Endothelial cell (in vitro differentiated cells): Measurements from ENCODE around the gene VSIR. TPM values are rescaled to one million over a fixed set of nuclear protein-coding genes. Genes with fewer than 3 reads are reported as not detected.

Experiments
- DNase-seq: peaks from one replicate; pipeline ENCODE4 v3.0.0; 2021; ENCODE audit warnings: low spot score
- H3K27ac Mint-ChIP-seq: one replicate; pipeline ENCODE4 v1.8.0; 2021; ENCODE audit warnings: mixed read lengths, inconsistent platforms; ENCODE audit not compliant: unreplicated experiment
- H3K27me3 Mint-ChIP-seq: one replicate; pipeline ENCODE4 v1.8.0; 2021; ENCODE audit warnings: mild to moderate bottlenecking, moderate library complexity, mixed read lengths, inconsistent platforms; ENCODE audit not compliant: unreplicated experiment
- H3K36me3 Mint-ChIP-seq: one replicate; pipeline ENCODE4 v1.8.0; 2021; ENCODE audit warnings: mild to moderate bottlenecking, low read depth, mixed read lengths, inconsistent platforms; ENCODE audit not compliant: unreplicated experiment
- H3K4me1 Mint-ChIP-seq: one replicate; pipeline ENCODE4 v1.8.0; 2021; ENCODE audit warnings: mild to moderate bottlenecking, mixed read lengths, inconsistent platforms; ENCODE audit not compliant: unreplicated experiment
- H3K4me3 Mint-ChIP-seq: one replicate; pipeline ENCODE4 v1.8.0; 2021; ENCODE audit warnings: mild to moderate bottlenecking, mixed read lengths, inconsistent platforms; ENCODE audit not compliant: unreplicated experiment
- H3K9me3 Mint-ChIP-seq: one replicate; pipeline ENCODE4 v1.8.0; 2021; ENCODE audit warnings: mixed read lengths, inconsistent platforms; ENCODE audit not compliant: unreplicated experiment
- total RNA-seq: library from RNA; stranded (reverse); fragmentation: NEBNext Ultra II Directional; extraction: Animal tissue kit (Norgen Biotek cat#: 25700); gene quantifications from one replicate; pipeline ENCODE4 v1.2.1, GENCODE V29; 2021; ENCODE audit not compliant: unreplicated experiment
- TF ChIP-seq, protein P1 (sequence below): fragments of 200-600 bp; sonication (generic); IDR thresholded peaks from one replicate; pipeline ENCODE4 v1.5.0; 2021; ENCODE audit warnings: antibody characterized with exemption; ENCODE audit not compliant: unreplicated experiment

VSIR gene
- total RNA-seq, 1 donor from 2014 or later: 86.1 TPM

- peaks cover 8% of the 10 kb centered on the region for H3K4me1 Mint-ChIP-seq
- no peaks in the 10 kb centered on the region for H3K9me3 Mint-ChIP-seq
- TF ChIP-seq, protein P1, sequence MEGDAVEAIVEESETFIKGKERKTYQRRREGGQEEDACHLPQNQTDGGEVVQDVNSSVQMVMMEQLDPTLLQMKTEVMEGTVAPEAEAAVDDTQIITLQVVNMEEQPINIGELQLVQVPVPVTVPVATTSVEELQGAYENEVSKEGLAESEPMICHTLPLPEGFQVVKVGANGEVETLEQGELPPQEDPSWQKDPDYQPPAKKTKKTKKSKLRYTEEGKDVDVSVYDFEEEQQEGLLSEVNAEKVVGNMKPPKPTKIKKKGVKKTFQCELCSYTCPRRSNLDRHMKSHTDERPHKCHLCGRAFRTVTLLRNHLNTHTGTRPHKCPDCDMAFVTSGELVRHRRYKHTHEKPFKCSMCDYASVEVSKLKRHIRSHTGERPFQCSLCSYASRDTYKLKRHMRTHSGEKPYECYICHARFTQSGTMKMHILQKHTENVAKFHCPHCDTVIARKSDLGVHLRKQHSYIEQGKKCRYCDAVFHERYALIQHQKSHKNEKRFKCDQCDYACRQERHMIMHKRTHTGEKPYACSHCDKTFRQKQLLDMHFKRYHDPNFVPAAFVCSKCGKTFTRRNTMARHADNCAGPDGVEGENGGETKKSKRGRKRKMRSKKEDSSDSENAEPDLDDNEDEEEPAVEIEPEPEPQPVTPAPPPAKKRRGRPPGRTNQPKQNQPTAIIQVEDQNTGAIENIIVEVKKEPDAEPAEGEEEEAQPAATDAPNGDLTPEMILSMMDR: no peak
- no peaks in the 10 kb centered on the region for H3K36me3 Mint-ChIP-seq
- H3K27me3 Mint-ChIP-seq: peaks cover 7% of the 10 kb centered on the region
- no peak for DNase-seq
- no peak overlapping the region for H3K27ac Mint-ChIP-seq
- H3K4me3 Mint-ChIP-seq: no peak overlapping the region
Measured at GRCh38 chr10:71707240-71707789, 66.0 kb downstream of the VSIR start.

DNA sequence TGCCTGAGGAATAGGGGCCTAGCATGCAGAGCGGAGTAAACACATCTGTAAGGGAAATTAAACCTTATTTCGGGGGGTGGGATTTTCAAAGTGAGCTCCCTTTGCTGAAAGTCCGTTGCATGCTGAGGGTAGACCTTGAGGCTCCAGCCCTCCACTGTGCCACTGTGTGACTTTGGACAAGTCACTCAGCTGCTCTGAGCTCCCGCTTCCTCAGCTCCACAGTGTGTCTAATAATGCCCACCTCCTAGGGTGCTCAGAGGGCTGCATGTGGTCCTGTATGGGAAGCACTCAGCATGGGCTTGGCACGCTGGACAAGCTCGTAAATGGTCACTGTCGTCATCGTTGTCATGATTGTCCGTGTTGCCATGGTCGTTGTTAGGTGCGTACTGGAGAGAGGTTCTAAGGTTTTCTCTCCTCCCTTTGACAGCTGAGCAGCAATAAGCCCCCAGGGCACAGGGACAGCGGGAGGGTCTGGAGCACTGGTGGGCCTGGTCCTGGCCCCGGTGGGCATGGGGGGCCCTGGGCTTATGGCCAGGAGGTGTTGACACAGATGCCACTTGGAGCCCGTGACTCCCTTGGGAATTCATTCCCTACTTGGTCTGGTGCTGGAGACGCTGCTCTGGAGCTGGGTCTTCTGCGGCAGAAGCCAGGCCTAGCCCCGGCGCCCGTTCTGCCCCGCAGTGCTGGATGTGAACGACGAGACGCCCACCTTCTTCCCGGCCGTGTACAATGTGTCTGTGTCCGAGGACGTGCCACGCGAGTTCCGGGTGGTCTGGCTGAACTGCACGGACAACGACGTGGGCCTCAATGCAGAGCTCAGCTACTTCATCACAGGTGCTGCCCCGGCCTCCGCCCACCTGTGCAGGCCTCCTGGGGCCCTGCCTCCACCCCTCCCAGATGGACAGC is 66.9 kb downstream of the VSIR start:
- Mint-ChIP-seq H3K36me3 (no peaks in the 10 kb centered on the region), H3K4me3 (no peak overlapping the region), H3K27ac (no peak overlapping the region), H3K4me1 (peaks cover 8% of the 10 kb centered on the region), H3K9me3 (no peaks in the 10 kb centered on the region), H3K27me3 (peaks cover 7% of the 10 kb centered on the region)
- TF ChIP-seq, protein P1: no peak
- DNase-seq: no peak

DNA sequence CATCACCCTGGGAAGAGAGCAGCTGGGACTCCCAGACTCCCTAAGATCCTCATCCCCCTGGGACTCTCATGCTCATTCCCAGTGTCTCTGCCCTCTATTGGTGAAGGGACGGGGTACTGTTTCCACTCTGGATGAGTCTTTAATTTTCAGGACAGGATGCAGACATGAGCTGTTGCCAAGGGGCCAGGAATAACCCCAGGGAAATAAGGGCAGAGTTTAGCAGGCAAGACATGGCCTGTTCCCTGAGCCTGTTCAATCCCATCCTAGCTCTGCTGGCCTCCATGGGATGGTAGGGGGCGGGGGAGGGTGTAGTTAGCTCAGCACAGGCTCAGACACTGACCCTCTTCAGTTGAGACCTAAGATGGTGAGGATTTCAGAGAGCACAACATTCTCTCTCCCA is 67.7 kb downstream of the VSIR start:
- no peak overlapping the region for H3K4me3 Mint-ChIP-seq
- DNase-seq: no peak
- H3K9me3 Mint-ChIP-seq: no peaks in the 10 kb centered on the region
- no peaks in the 10 kb centered on the region for H3K36me3 Mint-ChIP-seq
- H3K27me3 Mint-ChIP-seq: peaks cover 8% of the 10 kb centered on the region
- H3K4me1 Mint-ChIP-seq: peaks cover 8% of the 10 kb centered on the region
- TF ChIP-seq, protein P1: no peak
- H3K27ac Mint-ChIP-seq: no peak overlapping the region

- Mint-ChIP-seq H3K4me3 (no peak overlapping the region), H3K9me3 (no peaks in the 10 kb centered on the region), H3K36me3 (no peaks in the 10 kb centered on the region), H3K27me3 (peaks cover 8% of the 10 kb centered on the region), H3K27ac (no peak overlapping the region), H3K4me1 (peaks cover 8% of the 10 kb centered on the region)
- TF ChIP-seq, protein P1: no peak
- DNase-seq: no peak
Measured at GRCh38 chr10:71704816-71705215, 68.5 kb downstream of the VSIR start.

GRCh38 chr10:71703577-71703976 is 69.7 kb downstream of the VSIR start:
- no peak overlapping the region for H3K4me3 Mint-ChIP-seq
- H3K36me3 Mint-ChIP-seq: no peaks in the 10 kb centered on the region
- peaks cover 6% of the 10 kb centered on the region for H3K27me3 Mint-ChIP-seq

More at GRCh38 chr10:71703577-71703976, 69.7 kb downstream of the VSIR start:
- Mint-ChIP-seq H3K27ac (no peak overlapping the region), H3K4me1 (peaks cover 8% of the 10 kb centered on the region), H3K9me3 (no peaks in the 10 kb centered on the region)
- TF ChIP-seq, protein P1: no peak
- no peak for DNase-seq
